ENCODE measurements around the gene DOCK10. TPM values are rescaled to one million over a fixed set of nuclear protein-coding genes. Genes with fewer than 3 reads are reported as not detected.

DOCK10 gene
- total RNA-seq, 5 donors from 2014 or later (not counting 1 experiment from before 2014, with no cell fraction given): 206 to 266 (median 235) TPM

GRCh38 chr2:224901121-224901676 is 141.1 kb downstream of the DOCK10 start:
- Histone ChIP-seq H3K27me3 (replicated peaks in 1 of 2; ENCODE audit: control insufficient read depth in 2 of 2, extremely low read depth in 1 of 2, insufficient read depth in 2 of 2, low read length in 1 of 2) (no peaks in the 10 kb centered on the region), H3K9me3 (no peaks in the 10 kb centered on the region), H3K4me3 (ENCODE audit: control insufficient read depth in 1 of 2, extremely low read depth in 1 of 2, low read length in 1 of 2) (no peak overlapping the region), H3K36me3 (ENCODE audit: control insufficient read depth in 2 of 2, extremely low read depth in 1 of 2, insufficient read depth in 1 of 2, low read length in 1 of 2) (peaks cover 7 to 22% of the 10 kb centered on the region in 2 donors), H3K4me1 (ENCODE audit: control insufficient read depth in 1 of 2, extremely low read depth in 1 of 2, insufficient read depth in 2 of 2, low read length in 2 of 2) (peaks cover 0 to 3% of the 10 kb centered on the region in 2 experiments), H3K27ac (ENCODE audit: low read length) (no peak overlapping the region)
- DNase-seq (no peak), ATAC-seq (replicated peaks in 1 of 4) (no peak)
- ChIA-PET CTCF (interaction anchor here in 1 of 2 donors (0.5 kb wide), 1 partner anchor 83 kb away, joined by 4 read pairs; no protein-coding TSS in a partner anchor), POLR2A (no interaction called here)
- Mint-ChIP-seq H3K27ac (peak overlapping the region in 1 of 2 donors; percentile 16), H3K4me1 (peaks cover 50 to 55% (median 50%) of the 10 kb centered on the region in 3 donors), H3K4me3 (no peak overlapping the region), H3K36me3 (peaks cover 31% of the 10 kb centered on the region), H3K9me3 (no peaks in the 10 kb centered on the region), H3K27me3 (no peaks in the 10 kb centered on the region)
- 80% methylated on average over 1 of the region's 4 CpGs for WGBS (ENCODE audit: insufficient coverage)

GRCh38 chr2:224895377-224895776 is 146.9 kb downstream of the DOCK10 start:
- Histone ChIP-seq H3K27me3 (replicated peaks in 1 of 2; ENCODE audit: control insufficient read depth in 2 of 2, extremely low read depth in 1 of 2, insufficient read depth in 2 of 2, low read length in 1 of 2) (no peaks in the 10 kb centered on the region), H3K36me3 (ENCODE audit: control insufficient read depth in 2 of 2, extremely low read depth in 1 of 2, insufficient read depth in 1 of 2, low read length in 1 of 2) (peaks cover 4 to 35% of the 10 kb centered on the region in 2 donors), H3K9me3 (no peaks in the 10 kb centered on the region), H3K27ac (ENCODE audit: low read length) (no peak overlapping the region), H3K4me3 (ENCODE audit: control insufficient read depth in 1 of 2, extremely low read depth in 1 of 2, low read length in 1 of 2) (no peak overlapping the region), H3K4me1 (ENCODE audit: control insufficient read depth in 1 of 2, extremely low read depth in 1 of 2, insufficient read depth in 2 of 2, low read length in 2 of 2) (peaks cover 6 to 8% of the 10 kb centered on the region in 2 experiments)
- Mint-ChIP-seq H3K27ac (peak overlapping the region; percentile 85 to 87), H3K27me3 (no peaks in the 10 kb centered on the region), H3K4me1 (peaks cover 41 to 60% (median 53%) of the 10 kb centered on the region in 3 donors), H3K4me3 (no peak overlapping the region), H3K9me3 (no peaks in the 10 kb centered on the region), H3K36me3 (peaks cover 56% of the 10 kb centered on the region)
- CTCF ChIA-PET: interaction anchor here in 1 of 2 donors (2.1 kb wide), 1 partner anchor 108 kb away, joined by 8 read pairs; no protein-coding TSS in a partner anchor
- DNase-seq (no peak), ATAC-seq (replicated peaks in 1 of 4) (no peak)
- WGBS (ENCODE audit: insufficient coverage): no CpG with 5 or more reads among the region's 1 CpG
- POLR2A ChIA-PET: interaction anchor here (0.6 to 0.9 kb wide), 3 partner anchors 15 to 33 kb away, joined by 3 to 4 read pairs (median 3); no protein-coding TSS in a partner anchor

GRCh38 chr2:224894356-224894755 is 147.9 kb downstream of the DOCK10 start:
- H3K4me3 ChIP-seq (ENCODE audit: control insufficient read depth in 1 of 2, extremely low read depth in 1 of 2, low read length in 1 of 2): no peak overlapping the region
- no peaks in the 10 kb centered on the region for H3K27me3 ChIP-seq (replicated peaks in 1 of 2; ENCODE audit: control insufficient read depth in 2 of 2, extremely low read depth in 1 of 2, insufficient read depth in 2 of 2, low read length in 1 of 2)
- DNase-seq (peak in 1 of 35 experiments; percentile 17), ATAC-seq (replicated peaks in 1 of 4) (peak; percentile 37 to 55 (median 44))
- Mint-ChIP-seq H3K4me1 (peaks cover 48 to 61% (median 57%) of the 10 kb centered on the region in 3 donors), H3K27me3 (no peaks in the 10 kb centered on the region), H3K9me3 (no peaks in the 10 kb centered on the region), H3K36me3 (peaks cover 62% of the 10 kb centered on the region), H3K4me3 (peak overlapping the region; percentile 7 to 35 (median 9)), H3K27ac (peak overlapping the region; percentile 86 to 87)
- POLR2A ChIA-PET: interaction anchor here in 1 of 2 donors (0.6 kb wide), 1 partner anchor 110 kb away, joined by 3 read pairs; no protein-coding TSS in a partner anchor
- H3K27ac ChIP-seq (ENCODE audit: low read length): peak overlapping the region; percentile 14
- H3K9me3 ChIP-seq: no peaks in the 10 kb centered on the region
- H3K36me3 ChIP-seq (ENCODE audit: control insufficient read depth in 2 of 2, extremely low read depth in 1 of 2, insufficient read depth in 1 of 2, low read length in 1 of 2): peaks cover 4 to 41% of the 10 kb centered on the region in 2 donors
- CTCF ChIA-PET: interaction anchor here (0.7 to 2.1 kb wide), 2 partner anchors 31 to 109 kb away, joined by 3 to 8 read pairs; no protein-coding TSS in a partner anchor
- peaks cover 6 to 8% of the 10 kb centered on the region in 2 experiments for H3K4me1 ChIP-seq (ENCODE audit: control insufficient read depth in 1 of 2, extremely low read depth in 1 of 2, insufficient read depth in 2 of 2, low read length in 2 of 2)
- no CpG with 5 or more reads among the region's 3 CpGs for WGBS (ENCODE audit: insufficient coverage)

GRCh38 chr2:224893848-224894247 is 148.4 kb downstream of the DOCK10 start:
- H3K27me3 Mint-ChIP-seq: no peaks in the 10 kb centered on the region
- no CpG with 5 or more reads among the region's 2 CpGs for WGBS (ENCODE audit: insufficient coverage)
- no peak for ATAC-seq (replicated peaks in 1 of 4)
- peaks cover 63% of the 10 kb centered on the region for H3K36me3 Mint-ChIP-seq
- H3K4me3 Mint-ChIP-seq: no peak overlapping the region
- H3K27ac Mint-ChIP-seq: peak overlapping the region; percentile 86 to 87
- Histone ChIP-seq H3K36me3 (ENCODE audit: control insufficient read depth in 2 of 2, extremely low read depth in 1 of 2, insufficient read depth in 1 of 2, low read length in 1 of 2) (peaks cover 4 to 41% of the 10 kb centered on the region in 2 donors), H3K27ac (ENCODE audit: low read length) (no peak overlapping the region), H3K4me1 (ENCODE audit: control insufficient read depth in 1 of 2, extremely low read depth in 1 of 2, insufficient read depth in 2 of 2, low read length in 2 of 2) (peaks cover 6 to 8% of the 10 kb centered on the region in 2 experiments), H3K27me3 (replicated peaks in 1 of 2; ENCODE audit: control insufficient read depth in 2 of 2, extremely low read depth in 1 of 2, insufficient read depth in 2 of 2, low read length in 1 of 2) (no peaks in the 10 kb centered on the region), H3K4me3 (ENCODE audit: control insufficient read depth in 1 of 2, extremely low read depth in 1 of 2, low read length in 1 of 2) (no peak overlapping the region), H3K9me3 (no peaks in the 10 kb centered on the region)
- no peak for DNase-seq
- H3K9me3 Mint-ChIP-seq: no peaks in the 10 kb centered on the region
- peaks cover 48 to 59% (median 57%) of the 10 kb centered on the region in 3 donors for H3K4me1 Mint-ChIP-seq
- ChIA-PET POLR2A (no interaction called here), CTCF (interaction anchor here in 1 of 2 donors (2.1 kb wide), 1 partner anchor 110 kb away, joined by 8 read pairs; no protein-coding TSS in a partner anchor)

GRCh38 chr2:224892574-224893204 is 149.6 kb downstream of the DOCK10 start:
- H3K36me3 Mint-ChIP-seq: peaks cover 59% of the 10 kb centered on the region
- H3K4me3 Mint-ChIP-seq: no peak overlapping the region

GRCh38 chr2:224890372-224890771 is 151.9 kb downstream of the DOCK10 start:
- peaks cover 51 to 56% (median 52%) of the 10 kb centered on the region in 3 donors for H3K4me1 Mint-ChIP-seq
- CTCF ChIA-PET: interaction anchor here in 1 of 2 donors (0.7 kb wide), 1 partner anchor 111 kb away, joined by 3 read pairs; no protein-coding TSS in a partner anchor

More at GRCh38 chr2:224892574-224893204, 149.6 kb downstream of the DOCK10 start:
- H3K9me3 ChIP-seq: no peaks in the 10 kb centered on the region
- H3K4me1 Mint-ChIP-seq: peaks cover 46 to 62% (median 62%) of the 10 kb centered on the region in 3 donors
- peaks cover 4 to 35% of the 10 kb centered on the region in 2 donors for H3K36me3 ChIP-seq (ENCODE audit: control insufficient read depth in 2 of 2, extremely low read depth in 1 of 2, insufficient read depth in 1 of 2, low read length in 1 of 2)
- peak overlapping the region; percentile 72 to 75 for H3K27ac Mint-ChIP-seq
- H3K4me1 ChIP-seq (ENCODE audit: control insufficient read depth in 1 of 2, extremely low read depth in 1 of 2, insufficient read depth in 2 of 2, low read length in 2 of 2): peaks cover 6 to 8% of the 10 kb centered on the region in 2 experiments
- no peaks in the 10 kb centered on the region for H3K9me3 Mint-ChIP-seq
- no peak overlapping the region for H3K27ac ChIP-seq (ENCODE audit: low read length)
- no peak for ATAC-seq (replicated peaks in 1 of 4)
- ChIA-PET CTCF (interaction anchor here (0.7 kb wide), 2 partner anchors 107 to 121 kb away, joined by 3 to 4 read pairs; no protein-coding TSS in a partner anchor), POLR2A (no interaction called here)
- no peak for DNase-seq
- no peaks in the 10 kb centered on the region for H3K27me3 Mint-ChIP-seq
- no peak overlapping the region for H3K4me3 ChIP-seq (ENCODE audit: control insufficient read depth in 1 of 2, extremely low read depth in 1 of 2, low read length in 1 of 2)
- WGBS (ENCODE audit: insufficient coverage): 86% methylated on average over 2 of the region's 6 CpGs
- H3K27me3 ChIP-seq (replicated peaks in 1 of 2; ENCODE audit: control insufficient read depth in 2 of 2, extremely low read depth in 1 of 2, insufficient read depth in 2 of 2, low read length in 1 of 2): no peaks in the 10 kb centered on the region

More at GRCh38 chr2:224890372-224890771, 151.9 kb downstream of the DOCK10 start:
- WGBS (ENCODE audit: insufficient coverage): 90% methylated on average over 2 of the region's 3 CpGs
- Histone ChIP-seq H3K27ac (ENCODE audit: low read length) (no peak overlapping the region), H3K4me1 (ENCODE audit: control insufficient read depth in 1 of 2, extremely low read depth in 1 of 2, insufficient read depth in 2 of 2, low read length in 2 of 2) (peaks cover 6 to 8% of the 10 kb centered on the region in 2 experiments), H3K9me3 (no peaks in the 10 kb centered on the region), H3K36me3 (ENCODE audit: control insufficient read depth in 2 of 2, extremely low read depth in 1 of 2, insufficient read depth in 1 of 2, low read length in 1 of 2) (peaks cover 4 to 41% of the 10 kb centered on the region in 2 donors), H3K27me3 (replicated peaks in 1 of 2; ENCODE audit: control insufficient read depth in 2 of 2, extremely low read depth in 1 of 2, insufficient read depth in 2 of 2, low read length in 1 of 2) (no peaks in the 10 kb centered on the region), H3K4me3 (ENCODE audit: control insufficient read depth in 1 of 2, extremely low read depth in 1 of 2, low read length in 1 of 2) (no peak overlapping the region)
- no peak overlapping the region for H3K4me3 Mint-ChIP-seq
- POLR2A ChIA-PET: no interaction called here
- no peaks in the 10 kb centered on the region for H3K27me3 Mint-ChIP-seq
- DNase-seq: no peak
- H3K36me3 Mint-ChIP-seq: peaks cover 62% of the 10 kb centered on the region
- peak overlapping the region; percentile 37 to 54 for H3K27ac Mint-ChIP-seq
- no peaks in the 10 kb centered on the region for H3K9me3 Mint-ChIP-seq
- ATAC-seq (replicated peaks in 1 of 4): no peak
